Sciatic nerve (tissue), 2 donors: ENCODE results near the gene SMPD4. TPM values are rescaled to one million over a fixed set of nuclear protein-coding genes. Genes with fewer than 3 reads are reported as not detected.
"Not testable (repeated sequence)": the region's sequence is repeated elsewhere in the genome, so short reads cannot be mapped to it uniquely, and the experiment has no call there.

Experiments
- ATAC-seq: fragments of 200-7000 bp; cut with Tn5 transposase; one replicate; pipeline ENCODE4 v1.9.1; 2020; ENCODE audit warnings: mild to moderate bottlenecking, moderate library complexity
- DNase-seq: peaks from one replicate; pipeline ENCODE4 v3.0.0-alpha.2; 2020; ENCODE audit warnings: low spot score
- intact Hi-C: fragments of 100-400 bp; cut with DNase I; formaldehyde crosslinking; loops from one replicate; pipeline ENCODE4 v1.14.2; 2022
- total RNA-seq: library from RNA; stranded (reverse); fragmentation: NEBNext Ultra II Directional; extraction: Animal tissue kit (Norgen Biotek cat#: 25700); gene quantifications from one replicate; pipeline ENCODE4 v1.2.1, GENCODE V29; 2021
- donor health status: DM: no; HTN: no; CAD: no.
- donor health status: DM: no; HTN: no; CAD: no.

The SMPD4 gene
- total RNA-seq, 1 donor from 2014 or later = 40.4 TPM

- intact Hi-C loops, ATAC-seq: not testable (repeated sequence)
- peak; percentile 18 for DNase-seq
Observed at GRCh38 chr2:130151145-130151512, 30.3 kb downstream of the SMPD4 start.

- no peak for ATAC-seq
- intact Hi-C loops = no loop called here
- peak; percentile 56 for DNase-seq
Observed at GRCh38 chr2:130150181-130151144, 30.9 kb downstream of the SMPD4 start.

GRCh38 chr2:130148515-130148914 is 32.9 kb downstream of the SMPD4 start:
- DNase-seq, intact Hi-C loops, ATAC-seq: not testable (repeated sequence)

GRCh38 chr2:130145006-130145414 is 36.4 kb downstream of the SMPD4 start, which contains the start of gene CCDC74B:
Gene CCDC74B, minus strand, starts transcription at chr2:130145112. Its CDS starts 116 bp downstream, at chr2:130144996.
- DNase-seq = peak; percentile 68
- ATAC-seq = peak; percentile 91
- intact Hi-C loops = not testable (repeated sequence)

GRCh38 chr2:130143266-130144039 is 37.9 kb downstream of the SMPD4 start:
- ATAC-seq = peak; percentile 17
- intact Hi-C loops = not testable (repeated sequence)

GRCh38 chr2:130142396-130143265 is 38.8 kb downstream of the SMPD4 start:
- ATAC-seq, intact Hi-C loops: not testable (repeated sequence)
- peak; percentile 17 for DNase-seq

More at GRCh38 chr2:130143266-130144039, 37.9 kb downstream of the SMPD4 start:
- DNase-seq = peak; percentile 39

GRCh38 chr2:130141645-130142370 is 39.6 kb downstream of the SMPD4 start:
- DNase-seq, ATAC-seq, intact Hi-C loops: not testable (repeated sequence)

GRCh38 chr2:130141002-130141401 is 40.4 kb downstream of the SMPD4 start:
- ATAC-seq, intact Hi-C loops, DNase-seq: not testable (repeated sequence)

- DNase-seq, intact Hi-C loops, ATAC-seq: not testable (repeated sequence)
Observed at GRCh38 chr2:130140516-130140915, 40.9 kb downstream of the SMPD4 start.

- ATAC-seq, DNase-seq, intact Hi-C loops: not testable (repeated sequence)
Observed at GRCh38 chr2:130139331-130140280, 41.8 kb downstream of the SMPD4 start.

GRCh38 chr2:130138841-130139251 is 42.6 kb downstream of the SMPD4 start:
- ATAC-seq, intact Hi-C loops: not testable (repeated sequence)
- peak; percentile 6 for DNase-seq

- intact Hi-C loops = not testable (repeated sequence)
Observed at GRCh38 chr2:130138326-130138725, 43.1 kb downstream of the SMPD4 start.

GRCh38 chr2:130137118-130137517 is 44.3 kb downstream of the SMPD4 start:
- peak; percentile 35 for DNase-seq
- intact Hi-C loops, ATAC-seq: not testable (repeated sequence)

More at GRCh38 chr2:130138326-130138725, 43.1 kb downstream of the SMPD4 start:
- DNase-seq = peak; percentile 9
- ATAC-seq = not testable (repeated sequence)

GRCh38 chr2:130136546-130136945 is 44.9 kb downstream of the SMPD4 start:
- intact Hi-C loops, ATAC-seq, DNase-seq: not testable (repeated sequence)

- DNase-seq (peak; percentile 31), ATAC-seq (no peak)
- intact Hi-C loops = no loop called here
Observed at GRCh38 chr2:130135692-130136541, 45.5 kb downstream of the SMPD4 start.
